ENCODE results near the gene NANS.
"Not testable (repeated sequence)": the region's sequence is repeated elsewhere in the genome, so short reads cannot be mapped to it uniquely, and the experiment has no call there.

The NANS gene

GRCh38 chr9:98018347-98018746 lies 38.2 kb upstream of the NANS start:
- Histone ChIP-seq H3K4me1 (ENCODE audit: control insufficient read depth, insufficient read depth, low read length) (no peaks in the 10 kb centered on the region), H3K36me3 (ENCODE audit: control insufficient read depth, insufficient read depth, low read length) (peaks cover 13% of the 10 kb centered on the region), H3K9me3 (ENCODE audit: control insufficient read depth, low read length) (no peaks in the 10 kb centered on the region), H3K4me3 (ENCODE audit: insufficient read depth, low read depth, low read length) (no peak overlapping the region), H3K27me3 (ENCODE audit: control insufficient read depth, insufficient read depth, low read length, poor library complexity, severe bottlenecking) (no peaks in the 10 kb centered on the region), H3K27ac (ENCODE audit: insufficient read depth, low read depth, low read length, poor library complexity, severe bottlenecking) (no peak overlapping the region)
- WGBS, 2 experiments = 94 to 96% methylated on average over 5 of the region's 5 CpGs

- Histone ChIP-seq H3K4me3 (ENCODE audit: insufficient read depth, low read depth, low read length) (no peak overlapping the region), H3K36me3 (ENCODE audit: control insufficient read depth, insufficient read depth, low read length) (peaks cover 8% of the 10 kb centered on the region), H3K4me1 (ENCODE audit: control insufficient read depth, insufficient read depth, low read length) (no peaks in the 10 kb centered on the region), H3K27me3 (ENCODE audit: control insufficient read depth, insufficient read depth, low read length, poor library complexity, severe bottlenecking) (no peaks in the 10 kb centered on the region), H3K27ac (ENCODE audit: insufficient read depth, low read depth, low read length, poor library complexity, severe bottlenecking) (no peak overlapping the region), H3K9me3 (ENCODE audit: control insufficient read depth, low read length) (no peaks in the 10 kb centered on the region)
- 69 to 74% methylated on average over 4 of the region's 4 CpGs for WGBS, 2 experiments
These were observed 37.4 kb upstream of the NANS start for GRCh38 chr9:98019098-98019497.

- not testable (repeated sequence) for H3K36me3 ChIP-seq (ENCODE audit: control insufficient read depth, insufficient read depth, low read length); H3K27ac ChIP-seq (ENCODE audit: insufficient read depth, low read depth, low read length, poor library complexity, severe bottlenecking); H3K4me3 ChIP-seq (ENCODE audit: insufficient read depth, low read depth, low read length); H3K9me3 ChIP-seq (ENCODE audit: control insufficient read depth, low read length); H3K4me1 ChIP-seq (ENCODE audit: control insufficient read depth, insufficient read depth, low read length); H3K27me3 ChIP-seq (ENCODE audit: control insufficient read depth, insufficient read depth, low read length, poor library complexity, severe bottlenecking)
- WGBS, 2 experiments = 70 to 72% methylated on average over 5 of the region's 5 CpGs
These were observed 36.7 kb upstream of the NANS start for GRCh38 chr9:98019869-98020268.

DNA sequence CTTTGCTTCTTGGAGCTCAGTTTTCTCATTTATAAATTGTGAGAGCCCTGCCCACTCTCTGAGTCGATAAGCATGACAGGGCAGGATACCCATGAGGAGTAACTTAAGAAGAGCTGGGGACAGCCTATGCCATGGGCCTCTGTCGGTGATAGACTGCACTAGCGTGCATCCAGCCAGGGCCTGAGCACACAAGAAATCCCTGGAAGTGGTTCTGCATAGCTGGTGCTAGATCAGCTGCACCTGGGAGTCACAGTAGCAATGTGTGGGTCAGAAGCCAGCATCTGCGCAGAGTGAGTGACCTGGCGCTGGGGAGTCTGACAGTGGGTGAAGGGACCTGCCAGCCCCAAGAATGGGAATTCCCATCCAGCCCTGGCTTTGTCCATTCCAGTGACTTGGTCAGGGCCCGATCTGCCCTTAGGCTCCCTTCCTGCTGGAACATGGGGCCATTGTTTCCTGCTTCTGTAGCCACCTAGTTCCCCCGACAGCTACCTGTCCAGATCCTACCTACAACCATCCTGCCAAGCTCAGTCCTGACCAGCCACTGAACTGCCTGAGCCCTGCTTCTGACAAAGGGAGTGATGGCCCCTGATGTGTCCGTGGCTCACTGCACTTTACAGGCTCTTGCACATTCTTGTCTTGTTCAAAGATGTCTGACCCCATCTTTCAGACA lies 35.9 kb upstream of the NANS start:
- no peaks in the 10 kb centered on the region for H3K27me3 ChIP-seq (ENCODE audit: control insufficient read depth, insufficient read depth, low read length, poor library complexity, severe bottlenecking)
- H3K4me3 ChIP-seq (ENCODE audit: insufficient read depth, low read depth, low read length) = no peak overlapping the region
- no peaks in the 10 kb centered on the region for H3K9me3 ChIP-seq (ENCODE audit: control insufficient read depth, low read length)
- no peak overlapping the region for H3K27ac ChIP-seq (ENCODE audit: insufficient read depth, low read depth, low read length, poor library complexity, severe bottlenecking)
- peaks cover 3% of the 10 kb centered on the region for H3K36me3 ChIP-seq (ENCODE audit: control insufficient read depth, insufficient read depth, low read length)
- 93 to 94% methylated on average over 8 of the region's 8 CpGs for WGBS, 2 experiments
- H3K4me1 ChIP-seq (ENCODE audit: control insufficient read depth, insufficient read depth, low read length) = no peaks in the 10 kb centered on the region

- 83 to 88% methylated on average over 8 of the region's 8 CpGs for WGBS, 2 experiments
- Histone ChIP-seq H3K27me3 (ENCODE audit: control insufficient read depth, insufficient read depth, low read length, poor library complexity, severe bottlenecking) (no peaks in the 10 kb centered on the region), H3K27ac (ENCODE audit: insufficient read depth, low read depth, low read length, poor library complexity, severe bottlenecking) (no peak overlapping the region), H3K36me3 (ENCODE audit: control insufficient read depth, insufficient read depth, low read length) (no peaks in the 10 kb centered on the region), H3K4me1 (ENCODE audit: control insufficient read depth, insufficient read depth, low read length) (no peaks in the 10 kb centered on the region), H3K4me3 (ENCODE audit: insufficient read depth, low read depth, low read length) (no peak overlapping the region), H3K9me3 (ENCODE audit: control insufficient read depth, low read length) (no peaks in the 10 kb centered on the region)
These were observed 35.1 kb upstream of the NANS start for GRCh38 chr9:98021306-98022040.

- Histone ChIP-seq H3K27me3 (ENCODE audit: control insufficient read depth, insufficient read depth, low read length, poor library complexity, severe bottlenecking) (no peaks in the 10 kb centered on the region), H3K36me3 (ENCODE audit: control insufficient read depth, insufficient read depth, low read length) (no peaks in the 10 kb centered on the region), H3K9me3 (ENCODE audit: control insufficient read depth, low read length) (no peaks in the 10 kb centered on the region), H3K27ac (ENCODE audit: insufficient read depth, low read depth, low read length, poor library complexity, severe bottlenecking) (no peak overlapping the region), H3K4me3 (ENCODE audit: insufficient read depth, low read depth, low read length) (no peak overlapping the region), H3K4me1 (ENCODE audit: control insufficient read depth, insufficient read depth, low read length) (no peaks in the 10 kb centered on the region)
- WGBS, 2 experiments = 91 to 93% methylated on average over 8 of the region's 8 CpGs
These were observed 34.1 kb upstream of the NANS start for GRCh38 chr9:98022447-98022846.

DNA sequence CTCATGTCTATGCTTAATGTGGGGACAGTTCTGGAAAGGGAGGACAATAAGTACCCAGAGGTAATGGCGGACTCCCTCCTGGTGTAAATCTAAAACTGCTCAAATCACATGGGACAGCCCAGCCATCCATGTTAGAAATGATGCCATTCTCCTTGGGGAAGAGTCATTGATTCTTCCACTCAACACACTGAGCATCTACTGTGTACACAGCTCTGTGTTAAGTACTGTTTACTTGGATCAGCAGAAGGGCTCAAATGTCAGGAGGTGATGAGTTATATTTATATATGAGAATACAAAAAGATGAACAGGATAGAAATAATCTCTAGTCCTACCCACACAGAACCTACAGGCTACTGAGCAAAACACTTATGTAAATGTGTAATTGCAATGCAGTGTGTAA lies 31.8 kb upstream of the NANS start:
- no peaks in the 10 kb centered on the region for H3K27me3 ChIP-seq (ENCODE audit: control insufficient read depth, insufficient read depth, low read length, poor library complexity, severe bottlenecking)
- no peaks in the 10 kb centered on the region for H3K36me3 ChIP-seq (ENCODE audit: control insufficient read depth, insufficient read depth, low read length)
- WGBS, 2 experiments = 93 to 100% methylated on average over 1 of the region's 1 CpG
- H3K9me3 ChIP-seq (ENCODE audit: control insufficient read depth, low read length) = no peaks in the 10 kb centered on the region
- H3K4me3 ChIP-seq (ENCODE audit: insufficient read depth, low read depth, low read length) = no peak overlapping the region
- no peaks in the 10 kb centered on the region for H3K4me1 ChIP-seq (ENCODE audit: control insufficient read depth, insufficient read depth, low read length)
- H3K27ac ChIP-seq (ENCODE audit: insufficient read depth, low read depth, low read length, poor library complexity, severe bottlenecking) = no peak overlapping the region

DNA sequence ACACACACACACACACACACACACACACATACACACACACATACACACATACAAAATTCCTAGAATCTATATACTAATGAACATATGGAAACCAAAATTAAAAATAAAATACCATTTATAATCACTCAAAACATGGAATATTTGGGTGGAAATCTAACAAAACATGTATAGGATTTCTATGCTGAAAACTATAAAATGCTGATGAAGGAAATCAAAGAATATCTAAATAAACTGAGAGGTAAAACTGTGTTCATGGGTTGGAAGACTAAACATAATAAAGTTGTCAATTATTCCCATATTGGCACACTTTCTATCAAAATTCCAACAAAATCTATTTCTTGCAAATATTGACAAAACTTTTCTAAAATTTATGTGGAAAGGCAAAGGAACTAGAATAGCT lies 25.4 kb upstream of the NANS start:
- Histone ChIP-seq H3K4me3 (ENCODE audit: insufficient read depth, low read depth, low read length) (no peak overlapping the region), H3K36me3 (ENCODE audit: control insufficient read depth, insufficient read depth, low read length) (no peaks in the 10 kb centered on the region), H3K27me3 (ENCODE audit: control insufficient read depth, insufficient read depth, low read length, poor library complexity, severe bottlenecking) (no peaks in the 10 kb centered on the region), H3K4me1 (ENCODE audit: control insufficient read depth, insufficient read depth, low read length) (no peaks in the 10 kb centered on the region), H3K27ac (ENCODE audit: insufficient read depth, low read depth, low read length, poor library complexity, severe bottlenecking) (no peak overlapping the region), H3K9me3 (ENCODE audit: control insufficient read depth, low read length) (no peaks in the 10 kb centered on the region)

- no peaks in the 10 kb centered on the region for H3K4me1 ChIP-seq (ENCODE audit: control insufficient read depth, insufficient read depth, low read length)
- H3K36me3 ChIP-seq (ENCODE audit: control insufficient read depth, insufficient read depth, low read length) = no peaks in the 10 kb centered on the region
- no peak overlapping the region for H3K27ac ChIP-seq (ENCODE audit: insufficient read depth, low read depth, low read length, poor library complexity, severe bottlenecking)
- no peak overlapping the region for H3K4me3 ChIP-seq (ENCODE audit: insufficient read depth, low read depth, low read length)
- no peaks in the 10 kb centered on the region for H3K27me3 ChIP-seq (ENCODE audit: control insufficient read depth, insufficient read depth, low read length, poor library complexity, severe bottlenecking)
- H3K9me3 ChIP-seq (ENCODE audit: control insufficient read depth, low read length) = no peaks in the 10 kb centered on the region
- WGBS, 2 experiments = 83 to 94% methylated on average over 1 of the region's 1 CpG
These were observed 24.6 kb upstream of the NANS start for GRCh38 chr9:98031935-98032334.

GRCh38 chr9:98034593-98035546 lies 21.7 kb upstream of the NANS start:
- no peak overlapping the region for H3K27ac ChIP-seq (ENCODE audit: insufficient read depth, low read depth, low read length, poor library complexity, severe bottlenecking)
- 45 to 46% methylated on average over 19 to 20 of the region's 20 CpGs for WGBS, 2 experiments

More at GRCh38 chr9:98034593-98035546, 21.7 kb upstream of the NANS start:
- H3K4me1 ChIP-seq (ENCODE audit: control insufficient read depth, insufficient read depth, low read length) = no peaks in the 10 kb centered on the region
- H3K36me3 ChIP-seq (ENCODE audit: control insufficient read depth, insufficient read depth, low read length) = no peaks in the 10 kb centered on the region
- H3K9me3 ChIP-seq (ENCODE audit: control insufficient read depth, low read length) = no peaks in the 10 kb centered on the region
- H3K4me3 ChIP-seq (ENCODE audit: insufficient read depth, low read depth, low read length) = no peak overlapping the region
- no peaks in the 10 kb centered on the region for H3K27me3 ChIP-seq (ENCODE audit: control insufficient read depth, insufficient read depth, low read length, poor library complexity, severe bottlenecking)

Measured in ectodermal cell (in vitro differentiated cells).